GM18870 (cell line): ENCODE data around the gene AGRN.
"Not testable (repeated sequence)": the region's sequence is repeated elsewhere in the genome, so short reads cannot be mapped to it uniquely, and the experiment has no call there.

ENCODE experiments used
- ATAC-seq: cut with Tn5 transposase; IDR thresholded peaks from one replicate; pipeline ENCODE4 v1.9.1; 2021; ENCODE audit warnings: moderate library complexity; ENCODE audit not compliant: unreplicated experiment

AGRN gene

DNA sequence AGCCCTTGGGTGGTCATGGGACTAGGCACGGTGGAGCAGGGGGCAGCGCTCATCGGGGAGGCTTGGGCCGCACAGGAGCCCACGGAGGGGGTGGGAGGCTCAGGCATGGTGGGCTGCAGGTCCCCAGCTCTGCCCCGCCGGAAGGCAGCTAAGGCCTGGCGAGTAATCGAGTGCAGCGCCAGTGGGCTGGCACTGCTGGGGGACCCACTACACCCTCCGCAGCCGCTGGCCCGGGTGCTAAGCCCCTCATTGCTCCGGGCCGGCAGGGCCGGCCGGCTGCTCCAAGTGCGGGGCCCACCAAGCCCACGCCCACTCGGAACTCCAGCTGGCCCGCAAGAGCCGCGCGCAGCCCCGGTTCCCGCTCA, 1.6 kb upstream of the AGRN start:
- ATAC-seq = not testable (repeated sequence)

DNA sequence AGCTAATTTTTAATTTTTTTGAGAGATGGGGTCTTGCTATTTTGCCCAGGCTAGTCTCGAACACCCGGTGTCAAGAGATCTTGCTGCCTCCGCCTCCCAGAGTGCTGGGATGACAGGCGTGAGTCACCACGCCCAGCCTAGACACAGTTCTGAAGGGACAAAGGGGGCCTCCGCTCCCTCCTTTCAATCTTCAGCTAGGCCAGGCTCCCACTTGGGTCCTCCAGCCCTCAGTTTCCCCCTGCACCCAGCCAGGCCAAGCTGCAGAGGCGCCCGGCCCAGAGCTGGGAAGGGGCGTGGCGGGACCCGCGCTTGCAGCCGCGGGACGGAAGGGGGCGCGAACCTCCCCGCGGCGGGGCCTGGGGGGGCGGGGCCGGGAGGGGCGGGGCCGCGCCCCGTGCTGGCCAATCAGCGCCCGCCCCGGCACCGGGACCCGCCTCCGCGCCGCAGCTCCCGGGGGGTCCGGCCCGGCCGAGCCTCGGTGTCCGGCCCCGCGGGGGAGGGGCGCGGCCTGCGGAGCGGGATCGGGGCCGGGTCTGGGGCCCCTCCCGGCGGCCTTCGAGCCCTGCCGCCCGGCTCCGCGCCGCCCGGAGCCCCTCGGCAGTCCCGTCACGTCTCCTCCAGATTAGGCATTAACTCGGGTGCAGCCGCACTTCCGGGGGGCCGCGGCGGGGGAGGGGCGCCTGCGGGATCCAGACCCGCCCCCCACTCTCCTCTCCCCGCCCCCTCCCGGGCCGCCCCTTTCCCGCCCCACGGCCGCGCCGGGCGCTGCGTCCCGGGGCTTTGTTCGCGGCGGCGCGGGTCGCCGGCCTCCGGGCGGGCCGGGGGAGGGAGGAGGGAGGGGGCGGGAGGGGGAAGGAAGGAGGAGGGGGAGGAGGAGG, 559 bp upstream of the AGRN start:
- peak; percentile 43 for ATAC-seq

DNA sequence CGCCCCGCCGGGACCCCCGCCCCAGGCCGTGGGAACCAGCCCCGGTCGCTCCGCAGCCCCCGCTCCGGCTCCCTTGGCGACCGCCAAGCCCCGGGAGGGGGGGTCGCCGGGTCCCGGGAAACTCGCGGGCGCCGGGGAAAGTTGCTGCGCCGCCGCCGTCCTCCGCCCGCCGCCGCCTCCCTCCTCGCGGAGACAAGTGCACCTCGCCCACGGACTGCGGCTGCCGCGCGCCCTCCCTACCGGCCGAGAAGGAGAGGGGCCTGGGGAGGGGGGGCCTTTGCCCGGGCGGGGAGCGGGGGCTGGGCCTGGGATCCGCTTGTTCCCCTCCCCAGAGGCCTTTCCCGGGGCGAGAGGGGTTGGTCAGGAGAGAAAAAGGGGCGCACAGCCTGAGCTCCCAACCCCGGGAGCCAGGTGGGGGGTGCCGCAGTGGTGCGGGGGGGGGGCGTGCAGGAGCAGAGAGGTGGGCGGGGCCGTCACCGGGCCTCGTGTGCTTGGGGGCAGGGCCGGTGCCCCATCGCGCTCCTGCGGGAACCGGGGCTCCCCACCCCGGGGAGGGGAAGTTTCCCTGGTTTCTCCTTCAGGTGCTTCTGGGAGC, 592 bp downstream of the AGRN start:
- no peak for ATAC-seq

DNA sequence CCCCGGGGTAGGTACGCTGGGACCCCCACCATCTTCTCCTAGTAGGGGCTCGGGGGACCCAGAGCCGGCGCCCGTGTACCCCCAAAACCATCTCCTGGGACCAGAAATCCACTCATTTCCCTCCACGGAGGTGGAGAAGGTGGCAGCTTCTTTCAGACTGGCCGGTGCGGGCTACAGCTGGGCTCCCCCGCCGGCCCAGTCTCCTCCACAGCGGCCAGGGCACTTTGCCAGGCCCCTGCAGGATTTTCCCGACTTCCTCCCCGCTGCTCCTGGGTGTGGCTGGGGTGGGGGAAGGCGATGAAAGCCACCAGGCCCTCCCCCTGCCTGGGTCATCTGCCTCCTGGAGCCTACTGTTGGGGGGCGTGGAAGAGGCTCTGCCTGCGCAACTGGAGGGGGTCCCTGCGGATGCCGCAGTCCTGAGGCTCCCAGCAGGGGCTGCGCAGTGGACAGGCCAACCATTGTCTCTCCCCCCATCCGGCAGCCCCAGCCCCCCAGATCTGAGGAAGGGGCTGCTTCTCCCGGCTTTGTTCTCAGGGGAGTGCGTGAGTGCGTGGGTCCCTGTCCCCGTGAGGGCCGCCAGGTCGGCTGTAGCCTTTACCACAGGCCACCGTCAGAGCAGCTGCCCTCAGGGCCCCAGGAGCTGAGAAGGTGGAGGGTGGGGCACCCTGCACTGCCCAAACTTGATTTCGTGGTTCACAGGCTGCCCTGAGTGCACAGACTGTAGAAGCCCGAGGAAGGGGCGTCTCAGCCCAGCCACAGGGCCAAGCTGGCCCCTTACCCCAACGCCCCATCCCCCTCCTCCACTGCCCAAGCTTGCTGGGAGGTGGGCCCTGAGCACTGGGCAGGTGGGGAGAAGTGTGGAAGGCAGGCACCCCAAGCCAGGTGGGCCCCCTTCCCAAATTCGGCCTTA, 1.3 kb downstream of the AGRN start:
- ATAC-seq = no peak

GRCh38 chr1:1021920-1022259, 2.0 kb downstream of the AGRN start:
- no peak for ATAC-seq

DNA sequence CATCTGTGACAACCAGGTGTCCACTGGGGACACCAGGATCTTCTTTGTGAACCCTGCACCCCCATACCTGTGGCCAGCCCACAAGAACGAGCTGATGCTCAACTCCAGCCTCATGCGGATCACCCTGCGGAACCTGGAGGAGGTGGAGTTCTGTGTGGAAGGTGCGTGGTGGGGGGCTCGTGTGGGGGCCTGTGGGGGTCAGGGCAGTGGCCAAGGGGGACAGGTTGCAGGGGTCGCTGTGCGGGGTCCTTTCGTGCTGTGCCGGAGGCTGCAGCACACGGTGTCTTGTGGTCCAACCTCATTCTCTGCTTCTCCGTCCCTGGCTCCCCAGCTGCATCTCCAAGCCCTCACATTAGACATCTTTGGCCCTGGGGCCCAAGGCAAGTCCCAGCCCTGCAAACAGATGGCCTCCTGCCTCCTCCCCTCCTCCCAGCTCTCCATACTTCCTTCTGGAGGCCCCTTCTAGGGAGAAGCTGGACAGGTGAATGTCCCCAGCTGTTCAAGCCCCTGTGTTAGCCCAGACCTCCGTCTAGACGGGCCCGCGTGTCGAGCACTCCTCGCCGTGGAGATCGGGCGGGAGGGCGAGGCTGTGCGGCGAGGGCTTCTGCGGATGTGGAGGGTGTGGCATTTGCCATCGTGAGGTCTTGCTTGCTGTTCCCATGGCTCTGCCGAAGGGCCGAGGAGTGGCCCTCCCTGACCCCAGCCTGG, 2.5 kb downstream of the AGRN start:
- no peak for ATAC-seq

- no peak for ATAC-seq
Measured at GRCh38 chr1:1023700-1024099, 3.8 kb downstream of the AGRN start.

DNA sequence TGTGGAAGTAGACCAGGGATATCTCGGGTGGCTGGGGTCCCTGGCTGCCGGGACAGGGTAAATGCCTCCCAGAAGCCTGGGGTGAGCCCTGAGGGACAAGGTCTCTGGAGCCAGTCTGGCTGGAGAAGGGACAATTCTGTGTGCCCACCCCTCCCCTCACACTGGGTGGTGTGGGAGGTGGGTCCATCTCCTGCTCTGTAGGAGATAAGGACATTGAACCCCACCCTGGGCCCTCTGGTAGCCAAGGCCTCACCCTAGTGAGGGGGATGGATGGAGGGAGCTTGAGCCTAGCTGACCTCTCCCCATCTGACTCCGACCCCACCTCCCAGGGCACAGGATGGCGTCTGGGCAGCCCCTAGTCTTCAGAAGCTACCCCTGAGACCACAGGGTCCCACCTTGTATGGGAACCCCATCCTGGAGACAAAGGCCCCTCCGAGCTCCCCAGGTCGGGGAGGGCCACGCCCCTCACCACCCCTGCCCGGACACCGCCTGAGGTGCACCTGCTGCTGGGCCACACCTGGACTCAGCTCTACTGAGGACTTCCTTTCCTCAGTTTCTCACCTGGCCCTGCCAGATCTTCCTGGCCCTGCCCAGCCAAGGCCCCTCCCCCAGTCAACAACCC, 4.3 kb downstream of the AGRN start:
- ATAC-seq = no peak

DNA sequence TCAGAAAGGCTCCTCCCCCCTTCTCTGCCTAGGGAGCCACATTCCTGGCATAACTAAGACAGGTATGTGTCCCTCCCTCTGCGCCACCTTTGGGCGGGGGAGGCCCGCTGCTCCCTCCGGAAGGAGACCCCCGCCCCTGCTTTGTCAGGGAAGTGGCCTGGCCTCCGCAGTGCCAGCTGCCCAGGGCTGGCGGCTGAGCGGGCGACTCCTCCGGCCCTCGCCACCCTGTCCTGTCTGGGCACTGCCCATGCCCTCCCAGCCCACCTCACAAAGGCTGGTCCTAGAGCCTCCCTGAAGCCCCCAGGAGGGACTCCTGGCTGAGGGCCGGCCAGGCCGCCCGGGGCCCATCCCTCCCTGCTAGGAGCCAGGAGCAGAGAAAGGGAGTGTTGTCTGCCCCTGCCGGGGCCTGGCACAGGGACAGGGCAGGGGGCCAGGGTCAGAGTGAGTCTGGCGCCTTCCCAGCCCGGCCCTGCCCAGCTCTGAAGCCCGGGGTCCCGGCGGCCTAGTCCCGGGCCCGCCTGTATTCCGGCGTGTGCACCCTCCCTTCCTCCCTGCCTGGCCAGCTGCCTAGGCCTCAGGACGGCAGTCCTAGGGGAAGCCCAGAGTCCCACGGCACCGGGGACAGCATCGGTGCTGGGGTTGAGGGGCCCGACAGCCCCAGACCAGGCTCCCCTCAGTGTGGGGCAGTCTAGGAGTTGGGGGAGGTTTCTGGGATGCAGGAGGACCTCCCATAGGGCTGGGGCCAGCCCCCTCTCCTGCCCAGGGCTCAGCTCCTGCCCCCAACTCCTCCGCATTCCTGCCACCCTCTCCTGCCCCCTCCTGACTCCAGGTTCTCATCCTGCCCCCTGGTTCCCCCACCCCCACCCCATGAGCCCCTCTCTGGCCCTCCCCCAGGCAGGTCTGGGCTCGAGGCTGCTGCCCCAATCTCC, 5.1 kb downstream of the AGRN start:
- ATAC-seq = no peak

GRCh38 chr1:1025730-1026129, 5.8 kb downstream of the AGRN start:
- no peak for ATAC-seq

GRCh38 chr1:1026599-1027413, 6.9 kb downstream of the AGRN start:
- no peak for ATAC-seq

GRCh38 chr1:1027791-1028190, 7.9 kb downstream of the AGRN start:
- no peak for ATAC-seq

- not testable (repeated sequence) for ATAC-seq
Measured at GRCh38 chr1:1030867-1031658, 11.1 kb downstream of the AGRN start.

DNA sequence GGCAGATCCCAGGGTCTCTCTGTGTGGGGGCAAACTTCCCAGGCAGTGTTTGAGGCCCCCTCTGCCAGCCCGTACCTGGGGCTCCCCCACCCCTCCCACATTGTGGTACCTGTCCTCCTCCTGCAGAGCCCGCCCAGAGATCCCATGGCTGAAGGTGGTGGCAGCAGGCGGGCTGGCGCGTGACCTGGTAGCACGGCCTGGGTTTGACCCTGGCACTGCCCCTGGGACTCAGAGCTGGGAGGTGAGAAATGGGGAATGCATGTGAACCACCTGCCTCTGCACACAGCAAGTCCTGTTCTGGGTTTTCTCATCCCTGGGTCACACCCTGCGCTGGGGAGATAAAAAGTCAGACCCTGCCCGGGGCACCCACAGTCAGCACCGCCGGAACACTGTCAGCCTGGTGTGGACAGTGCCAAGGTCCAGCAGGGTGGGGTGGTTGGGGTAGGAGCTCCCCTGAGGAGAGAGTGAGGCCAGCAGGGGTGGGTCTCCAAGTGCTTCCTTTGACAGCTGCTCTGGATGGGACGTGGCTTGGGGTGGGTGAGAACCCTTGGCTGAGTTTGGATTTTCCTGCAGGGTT, 11.8 kb downstream of the AGRN start:
- no peak for ATAC-seq

DNA sequence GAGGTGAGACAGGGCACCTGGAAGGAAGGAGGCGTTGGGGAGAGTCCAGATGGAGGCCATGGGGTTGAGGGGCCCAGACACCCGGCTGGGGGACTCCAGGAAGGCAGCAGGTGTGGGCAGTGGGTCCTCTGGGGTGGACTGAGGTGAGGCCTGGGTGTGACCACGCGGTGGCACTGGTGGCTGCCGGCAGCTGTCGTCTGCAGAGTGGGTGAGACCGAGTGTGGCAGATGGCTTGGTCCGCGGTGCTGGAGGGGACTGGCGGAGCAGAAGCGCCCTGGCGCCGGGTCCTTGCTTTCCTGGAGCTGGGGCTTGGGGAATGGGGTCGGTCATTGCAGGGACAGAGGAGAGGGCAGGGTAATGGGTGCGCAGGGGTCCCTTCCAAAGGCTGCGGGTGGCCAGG, 12.5 kb downstream of the AGRN start:
- ATAC-seq = no peak

DNA sequence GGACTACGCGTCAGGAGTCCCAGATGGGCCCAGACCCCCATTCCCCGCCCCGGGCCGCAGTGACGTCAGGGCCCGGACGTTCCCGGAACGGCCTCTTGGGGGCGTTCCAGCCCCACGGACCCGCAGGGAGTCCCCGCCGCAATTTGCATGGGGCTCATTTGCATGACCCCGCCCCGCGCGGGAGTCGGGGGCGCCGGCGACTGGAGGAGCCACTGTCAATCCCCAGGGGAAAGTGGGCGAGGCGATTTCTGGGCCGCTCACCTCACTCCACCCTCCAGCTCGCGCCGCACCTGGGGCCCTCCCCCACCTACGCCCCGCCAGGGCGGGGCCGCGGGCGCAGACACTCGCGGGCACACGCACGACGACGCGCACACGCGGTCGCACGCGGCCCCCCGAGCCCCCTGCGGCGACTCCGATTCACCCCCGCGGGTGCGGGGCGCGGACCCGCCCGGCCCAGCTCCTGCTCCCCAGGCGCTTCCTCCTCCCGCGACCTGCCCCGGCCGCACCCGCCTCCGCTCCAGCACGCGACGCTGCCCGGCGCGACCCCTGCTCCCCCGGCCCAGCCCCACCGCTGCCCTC, 13.2 kb downstream of the AGRN start:
- ATAC-seq = peak; percentile 73

DNA sequence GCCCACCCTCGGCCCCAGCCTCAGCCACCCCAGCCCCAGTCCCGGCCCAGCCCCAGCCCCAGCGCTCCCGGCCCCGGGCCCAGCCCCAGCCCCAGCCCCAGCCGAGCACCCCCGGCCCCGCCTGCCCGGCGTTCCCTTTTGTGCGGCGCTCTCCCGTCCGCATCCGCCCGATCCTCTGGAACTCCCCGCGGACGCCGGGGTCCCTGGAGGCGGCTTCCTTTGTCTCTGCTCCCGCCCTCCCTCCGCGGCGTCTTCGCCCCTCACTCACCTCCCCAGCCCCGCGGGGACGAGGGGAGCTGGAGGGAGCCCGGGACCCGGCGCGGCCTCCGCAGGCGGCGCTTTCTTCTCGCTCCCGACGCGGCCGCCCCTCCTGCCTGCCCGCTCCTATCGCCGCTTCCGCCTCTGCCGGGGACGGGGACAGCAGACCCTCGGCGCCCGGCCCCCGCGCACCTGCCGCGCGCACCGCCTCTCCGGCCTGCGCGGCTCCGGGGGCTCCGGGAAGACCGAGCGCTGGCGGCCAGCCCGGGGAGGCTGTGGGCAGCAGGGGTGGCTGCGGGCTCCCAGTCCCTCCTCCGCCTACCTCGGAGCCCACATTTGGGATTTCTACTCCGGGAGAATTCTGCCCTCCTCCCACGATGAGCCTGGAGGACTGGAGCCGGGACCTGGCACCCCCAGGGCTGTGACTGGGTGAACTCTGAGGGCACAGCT, 14.0 kb downstream of the AGRN start:
- no peak for ATAC-seq
